ENCODE measurements around the gene SRSF1.
"Not testable (repeated sequence)": the region's sequence is repeated elsewhere in the genome, so short reads cannot be mapped to it uniquely, and the experiment has no call there.

SRSF1 gene

GRCh38 chr17:57988301-57989250 lies 18.5 kb downstream of the SRSF1 start:
- DNase-seq, result peak; percentile 42

- DNase-seq, result no peak
Measured at GRCh38 chr17:57987581-57988300, 19.3 kb downstream of the SRSF1 start, which contains the start of gene VEZF1. Gene VEZF1 (minus strand): TSS chr17:57988254. CDS start chr17:57988111, 143 bp downstream.

GRCh38 chr17:57986841-57987580 lies 20.0 kb downstream of the SRSF1 start:
- DNase-seq, result no peak

GRCh38 chr17:57985675-57985974 lies 21.4 kb downstream of the SRSF1 start:
- DNase-seq, result no peak

GRCh38 chr17:57984936-57985674 lies 21.9 kb downstream of the SRSF1 start:
- no peak for DNase-seq

GRCh38 chr17:57984261-57984890 lies 22.7 kb downstream of the SRSF1 start:
- DNase-seq, result no peak

GRCh38 chr17:57983446-57983845 lies 23.6 kb downstream of the SRSF1 start:
- no peak for DNase-seq

- DNase-seq, result no peak
Measured at GRCh38 chr17:57982452-57983170, 24.4 kb downstream of the SRSF1 start.

- no peak for DNase-seq
Measured at GRCh38 chr17:57980522-57980921, 26.5 kb downstream of the SRSF1 start.

- DNase-seq, result no peak
Measured at GRCh38 chr17:57979076-57979475, 28.0 kb downstream of the SRSF1 start.

GRCh38 chr17:57976594-57976993 lies 30.5 kb downstream of the SRSF1 start:
- DNase-seq, result no peak

- DNase-seq, result no peak
Measured at GRCh38 chr17:57975044-57975443, 32.0 kb downstream of the SRSF1 start.

- not testable (repeated sequence) for DNase-seq
Measured at GRCh38 chr17:57974053-57974824, 32.8 kb downstream of the SRSF1 start.

- no peak for DNase-seq
Measured at GRCh38 chr17:57972151-57972550, 34.9 kb downstream of the SRSF1 start.

- DNase-seq, result no peak
Measured at GRCh38 chr17:57971572-57971971, 35.5 kb downstream of the SRSF1 start.

GRCh38 chr17:57970710-57971109 lies 36.3 kb downstream of the SRSF1 start:
- DNase-seq, result no peak

GRCh38 chr17:57968456-57968855 lies 38.6 kb downstream of the SRSF1 start:
- no peak for DNase-seq

GRCh38 chr17:57966875-57967274 lies 40.2 kb downstream of the SRSF1 start:
- no peak for DNase-seq

GRCh38 chr17:57966246-57966645 lies 40.8 kb downstream of the SRSF1 start:
- no peak for DNase-seq

GRCh38 chr17:57965521-57966160 lies 41.4 kb downstream of the SRSF1 start:
- no peak for DNase-seq
